Right lobe of liver (tissue), 4 donors: ENCODE data around the gene SAMD4A.

Source experiments
- CTCF ChIP-seq, 4 donors: fragments of 200-600 bp in 3 of 4; fragments of 450-650 bp in 1 of 4; IDR thresholded peaks; one replicate each; pipeline versions ENCODE4 v1.5.1 to v1.8.0; 2016 to 2022; ENCODE audit warnings: antibody characterized with exemption in 4 of 4, mild to moderate bottlenecking in 2 of 4
- POLR2A ChIP-seq: fragments of 450-650 bp; IDR thresholded peaks from one replicate; pipeline ENCODE4 v1.6.1; 2017; ENCODE audit warnings: antibody characterized with exemption, mild to moderate bottlenecking
- donor health status: DM: no; HTN: no; CAD: no.
- donor health status: DM: no; HTN: no; CAD: no.
- donor health status: DM: no; HTN: yes; CAD: no.

GRCh38 chr14:54554401-54554800 lies 12.5 kb upstream of the SAMD4A start:
- TF ChIP-seq CTCF (IDR thresholded peaks at IDR 0.05), result no peak
- no peak for TF ChIP-seq POLR2A
